Astrocyte (in vitro differentiated cells and primary cell): Measurements from ENCODE around the gene GARIN5B. TPM values are rescaled to one million over a fixed set of nuclear protein-coding genes. Genes with fewer than 3 reads are reported as not detected.

Experiments
- DNase-seq: peaks from one replicate; pipeline ENCODE4 v3.0.0-alpha.2; 2010; ENCODE audit warnings: low read depth
- FAIRE-seq: peaks from 2 replicates; lab custom pipeline; 2011; peaks lifted over from hg19 to GRCh38; lab: Jason Lieb, UNC
- H2AFZ ChIP-seq: 2 replicates; pipeline ENCODE4 v1.6.0; 2012; ENCODE audit warnings: low read depth, low read length, inconsistent platforms
- H3K27ac ChIP-seq: 2 replicates; pipeline ENCODE4 v1.5.1; 2011; ENCODE audit warnings: low read depth, low read length, inconsistent platforms
- H3K27me3 ChIP-seq: 2 replicates; pipeline ENCODE4 v1.6.0; 2011; ENCODE audit warnings: low read length, inconsistent platforms; ENCODE audit not compliant: insufficient read depth
- H3K36me3 ChIP-seq: 2 replicates; pipeline ENCODE4 v1.5.1; 2011; ENCODE audit warnings: low read length, inconsistent platforms; ENCODE audit not compliant: insufficient read depth
- H3K4me1 ChIP-seq: 2 replicates; pipeline ENCODE4 v1.5.1; 2011; ENCODE audit warnings: low read length, inconsistent platforms; ENCODE audit not compliant: insufficient read depth
- H3K4me2 ChIP-seq: 2 replicates; pipeline ENCODE4 v1.6.0; 2012; ENCODE audit warnings: low read length, inconsistent platforms
- H3K4me3 ChIP-seq: 2 replicates; pipeline ENCODE4 v1.5.1; 2011; ENCODE audit warnings: low read depth, mild to moderate bottlenecking, low read length, inconsistent platforms; ENCODE audit not compliant: insufficient read depth
- H3K79me2 ChIP-seq: 2 replicates; pipeline ENCODE4 v1.6.0; 2012; ENCODE audit warnings: mild to moderate bottlenecking, low read length, inconsistent platforms; ENCODE audit not compliant: insufficient read depth
- H3K9ac ChIP-seq: 2 replicates; pipeline ENCODE4 v1.6.0; 2012; ENCODE audit warnings: mild to moderate bottlenecking, low read length, inconsistent platforms
- H3K9me3 ChIP-seq: 2 replicates; pipeline ENCODE4 v1.5.1; 2012; ENCODE audit warnings: low read depth, mild to moderate bottlenecking, low read length, inconsistent platforms; ENCODE audit not compliant: insufficient read depth
- H4K20me1 ChIP-seq: 2 replicates; pipeline ENCODE4 v1.6.0; 2012; ENCODE audit warnings: low read length, inconsistent platforms; ENCODE audit not compliant: insufficient read depth
- H3K27ac Mint-ChIP-seq: one replicate; pipeline ENCODE4 v1.8.0; 2021; ENCODE audit warnings: mild to moderate bottlenecking, mixed read lengths; ENCODE audit not compliant: unreplicated experiment
- H3K27me3 Mint-ChIP-seq: one replicate; pipeline ENCODE4 v1.8.0; 2021; ENCODE audit warnings: low read depth, mixed read lengths; ENCODE audit not compliant: unreplicated experiment
- H3K36me3 Mint-ChIP-seq: one replicate; pipeline ENCODE4 v1.8.0; 2021; ENCODE audit warnings: low read depth, mixed read lengths; ENCODE audit not compliant: unreplicated experiment
- H3K4me1 Mint-ChIP-seq: one replicate; pipeline ENCODE4 v1.8.0; 2021; ENCODE audit warnings: low read depth, mixed read lengths; ENCODE audit not compliant: unreplicated experiment
- H3K4me3 Mint-ChIP-seq: one replicate; pipeline ENCODE4 v1.8.0; 2021; ENCODE audit warnings: mild to moderate bottlenecking, moderate library complexity, mixed read lengths; ENCODE audit not compliant: unreplicated experiment
- H3K9me3 Mint-ChIP-seq: one replicate; pipeline ENCODE4 v1.8.0; 2021; ENCODE audit warnings: mild to moderate bottlenecking, mixed read lengths; ENCODE audit not compliant: unreplicated experiment
- EZH2 ChIP-seq: IDR thresholded peaks from 2 replicates; pipeline ENCODE4 v1.6.1; 2012; ENCODE audit warnings: mild to moderate bottlenecking, low read length, inconsistent platforms; ENCODE audit not compliant: insufficient read depth
- total RNA-seq: library from RNA; stranded (reverse); gene quantifications from 2 replicates; pipeline ENCODE4 v1.2.1, GENCODE V29; 2021
- TF ChIP-seq, protein P1 (sequence below): IDR thresholded peaks from 2 replicates; pipeline ENCODE4 v1.5.1; 2011; ENCODE audit warnings: low read depth, mild to moderate bottlenecking, inconsistent platforms, low read length, moderate library complexity; ENCODE audit not compliant: insufficient read depth

Gene GARIN5B
- total RNA-seq, 1 donor from 2014 or later = 0.20 TPM

DNA sequence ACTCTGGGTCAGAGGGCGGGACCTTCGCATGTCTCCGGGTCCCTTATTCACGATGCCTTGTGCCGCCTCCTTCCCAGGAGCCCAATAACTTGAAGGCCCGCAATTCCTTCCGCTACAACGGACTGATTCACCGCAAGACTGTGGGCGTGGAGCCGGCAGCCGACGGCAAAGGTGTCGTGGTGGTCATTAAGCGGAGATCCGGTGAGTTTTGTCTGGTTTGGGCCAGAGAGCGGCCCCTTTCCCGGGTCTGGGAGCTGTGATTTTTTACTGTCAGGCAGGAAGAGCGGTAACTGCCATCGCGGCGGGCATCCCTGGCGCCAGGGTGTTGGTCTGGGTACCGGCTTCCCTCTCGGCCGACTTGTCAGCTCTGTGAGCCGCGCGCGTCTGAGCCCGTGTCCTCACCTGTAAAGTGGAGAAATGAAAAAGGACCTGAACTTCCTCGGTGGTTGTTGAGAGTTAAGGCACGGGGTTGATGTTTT lies 23.5 kb upstream of the GARIN5B start:
- DNase-seq (no peak), FAIRE-seq (no peak)
- Mint-ChIP-seq H3K4me1 (peaks cover 33% of the 10 kb centered on the region), H3K4me3 (peak overlapping the region; percentile 100), H3K9me3 (peaks cover 2% of the 10 kb centered on the region), H3K27ac (peak overlapping the region; percentile 98), H3K36me3 (peaks cover 28% of the 10 kb centered on the region), H3K27me3 (no peaks in the 10 kb centered on the region)
- H3K9me3 ChIP-seq = no peaks in the 10 kb centered on the region
- peak overlapping the region; percentile 98 for H3K9ac ChIP-seq
- peak overlapping the region; percentile 95 for H3K4me3 ChIP-seq
- H3K79me2 ChIP-seq = peaks cover 50% of the 10 kb centered on the region
- peaks cover 57% of the 10 kb centered on the region for H4K20me1 ChIP-seq
- no peaks in the 10 kb centered on the region for H3K27me3 ChIP-seq
- peaks cover 30% of the 10 kb centered on the region for H3K36me3 ChIP-seq
- no peak overlapping the region for H2AFZ ChIP-seq
- TF ChIP-seq, protein P1, sequence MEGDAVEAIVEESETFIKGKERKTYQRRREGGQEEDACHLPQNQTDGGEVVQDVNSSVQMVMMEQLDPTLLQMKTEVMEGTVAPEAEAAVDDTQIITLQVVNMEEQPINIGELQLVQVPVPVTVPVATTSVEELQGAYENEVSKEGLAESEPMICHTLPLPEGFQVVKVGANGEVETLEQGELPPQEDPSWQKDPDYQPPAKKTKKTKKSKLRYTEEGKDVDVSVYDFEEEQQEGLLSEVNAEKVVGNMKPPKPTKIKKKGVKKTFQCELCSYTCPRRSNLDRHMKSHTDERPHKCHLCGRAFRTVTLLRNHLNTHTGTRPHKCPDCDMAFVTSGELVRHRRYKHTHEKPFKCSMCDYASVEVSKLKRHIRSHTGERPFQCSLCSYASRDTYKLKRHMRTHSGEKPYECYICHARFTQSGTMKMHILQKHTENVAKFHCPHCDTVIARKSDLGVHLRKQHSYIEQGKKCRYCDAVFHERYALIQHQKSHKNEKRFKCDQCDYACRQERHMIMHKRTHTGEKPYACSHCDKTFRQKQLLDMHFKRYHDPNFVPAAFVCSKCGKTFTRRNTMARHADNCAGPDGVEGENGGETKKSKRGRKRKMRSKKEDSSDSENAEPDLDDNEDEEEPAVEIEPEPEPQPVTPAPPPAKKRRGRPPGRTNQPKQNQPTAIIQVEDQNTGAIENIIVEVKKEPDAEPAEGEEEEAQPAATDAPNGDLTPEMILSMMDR = no peak
- no peak for TF ChIP-seq EZH2
- peak overlapping the region; percentile 97 for H3K4me2 ChIP-seq
- peak overlapping the region; percentile 93 for H3K27ac ChIP-seq
- H3K4me1 ChIP-seq = peaks cover 52% of the 10 kb centered on the region

DNA sequence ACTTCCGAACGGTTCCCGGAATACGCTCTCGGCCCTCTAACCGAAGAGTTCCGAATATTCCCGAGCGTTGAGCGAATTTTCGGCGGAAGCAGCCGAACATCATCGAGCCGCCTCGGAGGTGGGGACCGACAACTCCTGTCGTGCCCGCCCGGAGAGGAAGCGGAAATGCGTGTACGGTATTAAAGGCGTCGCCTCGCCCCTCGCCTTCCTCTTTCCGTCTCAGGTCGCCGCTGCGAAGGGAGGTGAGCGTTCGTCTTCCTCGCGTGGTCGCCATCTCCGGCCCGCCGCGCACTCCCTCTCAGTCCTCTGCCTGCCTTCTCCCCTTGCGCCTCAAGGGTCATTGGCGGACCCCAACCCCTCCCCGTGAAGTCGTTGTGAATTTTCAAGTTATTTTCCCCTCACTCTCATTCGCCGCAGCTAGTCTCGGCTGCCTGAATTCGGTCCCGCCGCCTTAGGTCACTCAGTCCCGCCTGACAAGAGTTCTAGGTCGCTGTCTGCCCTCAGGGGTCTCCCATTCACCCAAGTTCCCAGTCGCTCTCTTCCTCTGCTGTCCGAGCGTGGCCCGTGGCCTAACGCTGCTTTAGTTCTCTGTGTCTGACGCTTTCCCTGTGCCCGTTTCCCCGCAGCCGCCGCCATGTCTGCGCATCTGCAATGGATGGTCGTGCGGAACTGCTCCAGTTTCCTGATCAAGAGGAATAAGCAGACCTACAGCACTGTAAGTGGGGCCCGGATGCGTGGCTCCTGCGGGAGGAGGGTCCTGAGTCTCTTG lies 22.8 kb upstream of the GARIN5B start, which contains the start of gene RPL28:
TSS of gene RPL28 (plus strand) at position 209 of the 769 bp plus-strand sequence. CDS start at position 635, 426 bp downstream.
- peaks cover 32% of the 10 kb centered on the region for H3K4me1 Mint-ChIP-seq
- peak within 1 kb of the TSS; percentile 98 for H3K27ac Mint-ChIP-seq
- peak within 1 kb of the TSS; percentile 98 for H3K9ac ChIP-seq
- H3K4me3 Mint-ChIP-seq = peak within 1 kb of the TSS; percentile 100
- peaks cover 30% of the 10 kb centered on the region for H3K36me3 ChIP-seq
- H3K4me3 ChIP-seq = peak within 1 kb of the TSS; percentile 95
- H3K9me3 ChIP-seq = no peaks in the 10 kb centered on the region
- peak within 1 kb of the TSS; percentile 97 for H3K4me2 ChIP-seq
- H3K27me3 Mint-ChIP-seq = no peaks in the 10 kb centered on the region
- DNase-seq (peak; percentile 88), FAIRE-seq (no peak)
- H3K9me3 Mint-ChIP-seq = peaks cover 2% of the 10 kb centered on the region
- H3K27ac ChIP-seq = peak within 1 kb of the TSS; percentile 93
- peak within 1 kb of the TSS; percentile 93 for H2AFZ ChIP-seq
- H3K4me1 ChIP-seq = peaks cover 52% of the 10 kb centered on the region
- peaks cover 51% of the 10 kb centered on the region for H4K20me1 ChIP-seq
- H3K79me2 ChIP-seq = peaks cover 50% of the 10 kb centered on the region
- peaks cover 27% of the 10 kb centered on the region for H3K36me3 Mint-ChIP-seq
- TF ChIP-seq, protein P1 = no peak
- no peak for TF ChIP-seq EZH2
- H3K27me3 ChIP-seq = no peaks in the 10 kb centered on the region
